H1 (cell line): Measurements from ENCODE around the gene DENND1A. TPM values are rescaled to one million over a fixed set of nuclear protein-coding genes. Genes with fewer than 3 reads are reported as not detected.

ENCODE experiments used
- ASH2L ChIP-seq: fragments of 200-600, 300-600 bp; sonication (generic); IDR thresholded peaks from one replicate; pipeline ENCODE4 v1.7.1; 2017; ENCODE audit warnings: low read length
- CEBPB ChIP-seq: IDR thresholded peaks from 2 replicates; pipeline ENCODE4 v1.6.1; 2012; ENCODE audit warnings: low read depth, low read length
- JUN ChIP-seq: IDR thresholded peaks from 2 replicates; pipeline ENCODE4 v1.6.1; 2011; ENCODE audit warnings: low read depth, mild to moderate bottlenecking, improper control_type of control experiment, low read length
- NRF1 ChIP-seq: IDR thresholded peaks from 2 replicates; pipeline ENCODE4 v1.6.1; 2011; ENCODE audit warnings: mild to moderate bottlenecking, low read depth, low read length, improper control_type of control experiment
- RBBP5 ChIP-seq: IDR thresholded peaks from 2 replicates; pipeline ENCODE4 v1.7.1; 2012; ENCODE audit warnings: low read depth, mild to moderate bottlenecking, inconsistent platforms, low read length, moderate library complexity, borderline replicate concordance
- RXRA ChIP-seq: IDR thresholded peaks from 2 replicates; pipeline ENCODE4 v1.6.1; 2011; ENCODE audit warnings: low read depth, mild to moderate bottlenecking, low read length, moderate library complexity; ENCODE audit not compliant: insufficient read depth
- SP4 ChIP-seq: IDR thresholded peaks from 2 replicates; pipeline ENCODE4 v1.6.1; 2012; ENCODE audit warnings: low read length, inconsistent platforms
- TBP ChIP-seq: IDR thresholded peaks from 2 replicates; pipeline ENCODE4 v1.6.1; 2011; ENCODE audit warnings: low read depth, low read length, improper control_type of control experiment
- YY1 ChIP-seq: IDR thresholded peaks from 2 replicates; pipeline ENCODE4 v1.6.1; 2011; ENCODE audit warnings: low read depth, mild to moderate bottlenecking, low read length
- polyA plus RNA-seq, 7 experiments: library from polyadenylated mRNA; depleted of rRNA in 3 of 7; stranded (reverse) in 5 of 7; unstranded in 2 of 7; fragments of >200 nt in 5 of 7; fragments of 200-250 nt in 2 of 7; gene quantifications; 1 replicate in 5 of 7; 2 replicates in 1 of 7; 4 replicates in 1 of 7; pipeline versions ENCODE4 v1.2.1 to v1.2.3, GENCODE V29; 2011 to 2013; ENCODE audit warnings: missing spikeins in 2 of 7, mixed read lengths in 2 of 7
- total RNA-seq: library from RNA; stranded (reverse); fragmentation: NEBNext Ultra II Directional; extraction: Animal tissue kit (Norgen Biotek cat#: 25700); gene quantifications from 2 replicates; pipeline ENCODE4 v1.2.1, GENCODE V29; 2021

DENND1A gene
- total and polyA plus RNA-seq, 2 of the 8 experiments (the other 6 are each of a cell fraction or from before 2014, with no cell fraction given) = 24.1 to 26.4 TPM

DNA sequence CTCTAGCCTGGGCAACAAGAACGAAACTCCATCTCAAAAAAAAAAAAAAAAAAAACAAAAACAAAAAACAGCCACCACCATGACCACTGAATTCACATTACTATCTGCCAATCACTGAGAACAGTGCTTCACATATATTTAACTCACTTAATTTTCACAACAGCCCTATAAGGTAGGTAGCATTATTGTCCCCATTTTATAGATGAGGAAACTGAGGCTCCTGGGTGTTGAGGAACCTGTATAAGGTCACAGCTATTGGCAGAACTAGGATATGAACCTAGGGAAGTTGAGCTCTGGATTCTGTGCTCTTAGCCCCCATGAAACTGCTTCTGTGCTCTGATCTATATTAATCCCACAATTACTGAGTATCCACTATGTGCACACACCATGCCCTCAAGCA, 290.2 kb downstream of the DENND1A start (continued):
- TF ChIP-seq RBBP5 = no peak
- TF ChIP-seq SP4 = no peak
- no peak for TF ChIP-seq YY1
- no peak for TF ChIP-seq CEBPB
- TF ChIP-seq RXRA = no peak
- TF ChIP-seq JUN = no peak
- TF ChIP-seq TBP = no peak
- no peak for TF ChIP-seq NRF1
- no peak for TF ChIP-seq ASH2L
